Measurements from ENCODE around the gene SPX.

DNA sequence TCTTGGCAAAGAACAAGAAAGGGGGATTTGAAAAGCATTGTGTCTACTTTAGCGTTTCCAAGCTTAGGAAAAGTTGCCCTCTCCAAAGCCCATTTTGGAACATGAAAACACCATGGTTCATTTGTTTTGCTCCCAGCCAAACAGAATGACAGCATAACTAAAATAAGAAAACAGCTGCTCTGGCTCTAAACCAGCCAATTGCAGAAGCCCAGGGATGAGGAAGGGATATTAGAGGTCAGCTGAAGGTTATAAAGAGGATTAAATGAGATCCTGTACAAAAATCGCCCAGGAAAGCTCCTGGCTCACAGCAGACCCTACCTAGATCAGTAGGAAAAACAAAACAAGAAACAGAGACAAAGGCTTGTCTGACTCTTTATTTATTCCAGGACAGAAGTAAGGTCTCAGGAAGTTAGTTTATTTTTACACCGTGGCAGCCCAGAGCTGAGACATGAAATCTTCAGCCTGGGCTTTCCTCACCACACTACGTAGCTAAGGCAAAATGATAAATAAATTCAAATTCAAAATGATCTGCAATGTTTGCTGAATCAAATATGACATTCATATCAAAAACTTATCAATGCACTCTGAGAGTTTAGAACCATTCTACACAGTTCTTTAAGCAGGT, 25.9 kb downstream of the SPX start:
- TF ChIP-seq POLR2A (IDR thresholded peaks at IDR 0.05) (no peak), EP300 (IDR thresholded peaks at IDR 0.05) (no peak)
- TF ChIP-seq, protein P1, sequence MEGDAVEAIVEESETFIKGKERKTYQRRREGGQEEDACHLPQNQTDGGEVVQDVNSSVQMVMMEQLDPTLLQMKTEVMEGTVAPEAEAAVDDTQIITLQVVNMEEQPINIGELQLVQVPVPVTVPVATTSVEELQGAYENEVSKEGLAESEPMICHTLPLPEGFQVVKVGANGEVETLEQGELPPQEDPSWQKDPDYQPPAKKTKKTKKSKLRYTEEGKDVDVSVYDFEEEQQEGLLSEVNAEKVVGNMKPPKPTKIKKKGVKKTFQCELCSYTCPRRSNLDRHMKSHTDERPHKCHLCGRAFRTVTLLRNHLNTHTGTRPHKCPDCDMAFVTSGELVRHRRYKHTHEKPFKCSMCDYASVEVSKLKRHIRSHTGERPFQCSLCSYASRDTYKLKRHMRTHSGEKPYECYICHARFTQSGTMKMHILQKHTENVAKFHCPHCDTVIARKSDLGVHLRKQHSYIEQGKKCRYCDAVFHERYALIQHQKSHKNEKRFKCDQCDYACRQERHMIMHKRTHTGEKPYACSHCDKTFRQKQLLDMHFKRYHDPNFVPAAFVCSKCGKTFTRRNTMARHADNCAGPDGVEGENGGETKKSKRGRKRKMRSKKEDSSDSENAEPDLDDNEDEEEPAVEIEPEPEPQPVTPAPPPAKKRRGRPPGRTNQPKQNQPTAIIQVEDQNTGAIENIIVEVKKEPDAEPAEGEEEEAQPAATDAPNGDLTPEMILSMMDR (IDR thresholded peaks at IDR 0.05), result no peak

Data from tibial nerve (tissue), 4 donors.